SK-N-SH (cell line): ENCODE data around the gene WT1. TPM values are rescaled to one million over a fixed set of nuclear protein-coding genes. Genes with fewer than 3 reads are reported as not detected.
A peak's percentile ranks its signal among the peaks of the same experiment; 100 is the strongest.

Experiments
- CTCF ChIA-PET: fragments of 300-600, 350-600 bp; formaldehyde crosslinking; extraction: SDS; loops from one replicate; lab custom pipeline; 2021; lab: Yijun Ruan, JAX
- POLR2A ChIA-PET: fragments of 350-600 bp; sonication (Branson Sonifier 250); formaldehyde crosslinking; extraction: SDS; loops from one replicate; lab custom pipeline; 2020; ENCODE audit warnings: antibody characterized with exemption, inconsistent platforms; lab: Yijun Ruan, JAX
- DNase-seq: peaks from one replicate; pipeline ENCODE4 v3.0.0; 2012
- H2AFZ ChIP-seq: fragments of 200-600 bp; sonication (generic); 2 replicates; pipeline ENCODE4 v1.8.1; 2016; ENCODE audit warnings: antibody characterized with exemption, mild to moderate bottlenecking, low read depth
- H3F3A ChIP-seq: fragments of 200-600 bp; sonication (generic); replicated peaks from 2 replicates; pipeline ENCODE3; 2016; ENCODE audit warnings: antibody characterized with exemption, mild to moderate bottlenecking; ENCODE audit not compliant: insufficient read depth
- H3K27ac ChIP-seq, 2 experiments: fragments of 200-500 bp in 1 of 2; fragments of 200-600 bp in 1 of 2; sonication (Bioruptor generic) in 1 of 2; sonication (generic), shearing (Covaris generic) in 1 of 2; 2 replicates each; pipeline versions ENCODE4 v1.5.1 to v1.6.1; 2014 to 2016; ENCODE audit warnings: low read depth in 2 of 2, inconsistent platforms in 1 of 2, low read length in 1 of 2, mild to moderate bottlenecking in 1 of 2, mixed read lengths in 1 of 2
- H3K27me3 ChIP-seq: fragments of 200-600 bp; sonication (generic), shearing (Covaris generic); 2 replicates; pipeline ENCODE4 v1.6.1; 2016; ENCODE audit warnings: mixed run types; ENCODE audit not compliant: insufficient read depth
- H3K36me3 ChIP-seq, 2 experiments: fragments of 200-500 bp in 1 of 2; fragments of 200-600 bp in 1 of 2; sonication (Bioruptor generic) in 1 of 2; sonication (generic) in 1 of 2; replicated peaks in 1 of 2; 2 replicates each; pipeline versions ENCODE3 to v1.5.1; 2014 to 2016; ENCODE audit warnings: low read length in 1 of 2, mild to moderate bottlenecking in 1 of 2; ENCODE audit not compliant: insufficient read depth in 2 of 2, control insufficient read depth in 1 of 2
- H3K4me1 ChIP-seq, 2 experiments: fragments of 200-500 bp in 1 of 2; fragments of 200-600 bp in 1 of 2; sonication (Bioruptor generic) in 1 of 2; sonication (generic), shearing (Covaris generic) in 1 of 2; 2 replicates each; pipeline versions ENCODE4 v1.5.1 to v1.6.1; 2014 to 2016; ENCODE audit warnings: low read depth in 1 of 2, low read length in 1 of 2, mixed run types in 1 of 2; ENCODE audit not compliant: insufficient read depth in 2 of 2, control insufficient read depth in 1 of 2
- H3K4me2 ChIP-seq: fragments of 200-600 bp; sonication (generic), shearing (Covaris generic); 2 replicates; pipeline ENCODE4 v1.6.1; 2017; ENCODE audit warnings: mixed run types
- H3K4me3 ChIP-seq, 2 experiments: fragments of 200-500 bp in 1 of 2; fragments of 200-600 bp in 1 of 2; sonication (Bioruptor generic) in 1 of 2; sonication (generic), shearing (Covaris generic) in 1 of 2; 2 replicates each; pipeline versions ENCODE4 v1.5.1 to v1.8.1; 2014 to 2016; ENCODE audit warnings: low read depth in 2 of 2, inconsistent platforms in 1 of 2, low read length in 1 of 2, mild to moderate bottlenecking in 1 of 2, mixed read lengths in 1 of 2, moderate library complexity in 1 of 2
- H3K79me2 ChIP-seq: fragments of 200-600 bp; sonication (generic); 2 replicates; pipeline ENCODE4 v1.8.1; 2017; ENCODE audit warnings: mild to moderate bottlenecking; ENCODE audit not compliant: insufficient read depth
- H3K9ac ChIP-seq: fragments of 200-600 bp; sonication (generic); 2 replicates; pipeline ENCODE4 v1.6.1; 2017; ENCODE audit warnings: mixed run types
- H3K9me2 ChIP-seq: fragments of 200-600 bp; sonication (generic); 2 replicates; pipeline ENCODE4 v1.6.1; 2017; ENCODE audit warnings: mixed run types
- H3K9me3 ChIP-seq: fragments of 200-600 bp; sonication (generic); 2 replicates; pipeline ENCODE4 v1.6.1; 2017; ENCODE audit warnings: mixed run types, mild to moderate bottlenecking, moderate library complexity
- H4K20me1 ChIP-seq: fragments of 200-600 bp; sonication (generic); 2 replicates; pipeline ENCODE4 v1.6.1; 2017; ENCODE audit warnings: mild to moderate bottlenecking, mixed run types; ENCODE audit not compliant: insufficient read depth
- CHD2 ChIP-seq: fragments of 150-350 bp; IDR thresholded peaks from 2 replicates; pipeline ENCODE4 v1.6.1; 2018; ENCODE audit warnings: low read length; ENCODE audit not compliant: partially characterized antibody
- CTCF ChIP-seq: fragments of 200-600 bp; sonication (generic); IDR thresholded peaks from 2 replicates; pipeline ENCODE4 v1.6.1; 2017; ENCODE audit warnings: antibody characterized with exemption, mild to moderate bottlenecking, moderate library complexity
- ELF1 ChIP-seq: IDR thresholded peaks from 2 replicates; pipeline ENCODE4 v1.4.0; 2012
- EZH2phosphoT487 ChIP-seq: fragments of 200-600 bp; sonication (generic); IDR thresholded peaks from 2 replicates; pipeline ENCODE4 v1.6.1; 2017; ENCODE audit warnings: low read depth, mixed run types, mild to moderate bottlenecking, antibody characterized with exemption, moderate library complexity, borderline replicate concordance
- FOXM1 ChIP-seq: IDR thresholded peaks from 2 replicates; pipeline ENCODE4 v1.4.0; 2012; ENCODE audit warnings: low read depth, mild to moderate bottlenecking
- GATA2 ChIP-seq: sonication (generic); formaldehyde crosslinking; IDR thresholded peaks from 2 replicates; pipeline ENCODE4 v1.5.0; 2020; ENCODE audit warnings: mild to moderate bottlenecking, missing genetic modification reagents
- IRF3 ChIP-seq: fragments of 150-350 bp; IDR thresholded peaks from 2 replicates; pipeline ENCODE4 v1.6.1; 2016; ENCODE audit warnings: mild to moderate bottlenecking, low read depth, low read length
- MAX ChIP-seq: IDR thresholded peaks from 2 replicates; pipeline ENCODE4 v1.4.0; 2012; ENCODE audit warnings: low read depth
- MEF2A ChIP-seq: IDR thresholded peaks from 2 replicates; pipeline ENCODE4 v1.4.0; 2012; ENCODE audit warnings: low read depth, borderline replicate concordance
- MXI1 ChIP-seq: IDR thresholded peaks from 2 replicates; pipeline ENCODE4 v1.6.1; 2012; ENCODE audit warnings: mild to moderate bottlenecking, low read depth, low read length, improper control_type of control experiment
- NRF1 ChIP-seq: IDR thresholded peaks from 2 replicates; pipeline ENCODE4 v1.6.1; 2012; ENCODE audit warnings: low read depth, mild to moderate bottlenecking, low read length
- POLR2AphosphoS5 ChIP-seq: IDR thresholded peaks from 2 replicates; pipeline ENCODE4 v1.6.1; 2012; ENCODE audit warnings: low read depth, low read length
- TEAD4 ChIP-seq: IDR thresholded peaks from 2 replicates; pipeline ENCODE4 v1.4.0; 2012; ENCODE audit warnings: mild to moderate bottlenecking, borderline replicate concordance; ENCODE audit not compliant: insufficient read depth
- ZBTB33 ChIP-seq: IDR thresholded peaks from 2 replicates; pipeline ENCODE4 v1.4.0; 2012; ENCODE audit warnings: low read depth, borderline replicate concordance
- WGBS: methylation state at CpG from one replicate; pipeline ENCODE4 v1.1.6; 2017; ENCODE audit warnings: low lambda C conversion rate; 5-methylcytosine and 5-hydroxymethylcytosine counted together
- polyA plus RNA-seq, 3 experiments: library from polyadenylated mRNA; depleted of rRNA; stranded (reverse); fragments of >200 nt; gene quantifications; 2 replicates each; pipeline ENCODE4 v1.2.3, GENCODE V29; 2012

WT1 gene
- 0.15 and 0.49 TPM in 2 replicates for polyA plus RNA-seq (2012; rRNA removed)
- polyA plus RNA-seq (2012; cell fraction: cytosol; rRNA removed): 0.20 and 0.21 TPM in 2 replicates
- 0.31 and 0.61 TPM in 2 replicates for polyA plus RNA-seq (2012; cell fraction: nucleus; rRNA removed)

- peak; percentile 31 for DNase-seq
- peaks cover 95% of the 10 kb centered on the region for H3K27me3 ChIP-seq
- no peaks in the 10 kb centered on the region for H3K9me2 ChIP-seq
- H3K9ac ChIP-seq: no peak within 1 kb of the TSS
- H3K4me1 ChIP-seq: peaks cover 0 to 9% of the 10 kb centered on the region in 2 experiments; a peak in 1 of 4 replicates
- WGBS: 5% methylated on average over 8 of the region's 25 CpGs
- H3K4me2 ChIP-seq: no peak within 1 kb of the TSS
- POLR2A ChIA-PET: no interaction called here
- no peaks in the 10 kb centered on the region for H3F3A ChIP-seq
- H3K9me3 ChIP-seq: no peaks in the 10 kb centered on the region
- no peaks in the 10 kb centered on the region for H3K79me2 ChIP-seq
- H3K4me3 ChIP-seq: no peak within 1 kb of the TSS
- CTCF ChIA-PET: no interaction called here
- no peak within 1 kb of the TSS for H3K27ac ChIP-seq
- peaks cover 8% of the 10 kb centered on the region; the same call in 1 of the 2 replicates for H4K20me1 ChIP-seq
- no peaks in the 10 kb centered on the region for H3K36me3 ChIP-seq
- TF ChIP-seq EZH2phosphoT487 (no peak), MXI1 (no peak), CHD2 (no peak), FOXM1 (no peak), CTCF (no peak), IRF3 (no peak), MAX (no peak), ZBTB33 (no peak), POLR2AphosphoS5 (no peak), ELF1 (no peak), MEF2A (no peak), TEAD4 (no peak), NRF1 (no peak), GATA2 (CRISPR knock-in tag) (no peak)
- no peak within 1 kb of the TSS for H2AFZ ChIP-seq
Observed at GRCh38 chr11:32435511-32435941, at the start of gene WT1. TSS of gene WT1 (minus strand) at chr11:32435539.
